ENCODE results near the gene AHCYL2.

Gene AHCYL2

GRCh38 chr7:129391546-129392171 lies 166.8 kb downstream of the AHCYL2 start:
- TF ChIP-seq CTCF (IDR thresholded peaks at IDR 0.05; ENCODE audit: low read length, missing control alignments): no peak
- DNase-seq (ENCODE audit: low read depth): no peak
- H3K4me3 ChIP-seq (replicated peaks; ENCODE audit: low read depth, low read length): no peak overlapping the region

GRCh38 chr7:129393255-129393654 lies 168.4 kb downstream of the AHCYL2 start:
- no peak for DNase-seq (ENCODE audit: low read depth)
- TF ChIP-seq CTCF (IDR thresholded peaks at IDR 0.05; ENCODE audit: low read length, missing control alignments): no peak
- no peak overlapping the region for H3K4me3 ChIP-seq (replicated peaks; ENCODE audit: low read depth, low read length)

GRCh38 chr7:129394101-129394500 lies 169.3 kb downstream of the AHCYL2 start:
- no peak overlapping the region for H3K4me3 ChIP-seq (replicated peaks; ENCODE audit: low read depth, low read length)
- no peak for TF ChIP-seq CTCF (IDR thresholded peaks at IDR 0.05; ENCODE audit: low read length, missing control alignments)
- DNase-seq (ENCODE audit: low read depth): no peak

GRCh38 chr7:129394982-129395914 lies 170.4 kb downstream of the AHCYL2 start:
- no peak for DNase-seq (ENCODE audit: low read depth)
- no peak overlapping the region for H3K4me3 ChIP-seq (replicated peaks; ENCODE audit: low read depth, low read length)
- no peak for TF ChIP-seq CTCF (IDR thresholded peaks at IDR 0.05; ENCODE audit: low read length, missing control alignments)

DNA sequence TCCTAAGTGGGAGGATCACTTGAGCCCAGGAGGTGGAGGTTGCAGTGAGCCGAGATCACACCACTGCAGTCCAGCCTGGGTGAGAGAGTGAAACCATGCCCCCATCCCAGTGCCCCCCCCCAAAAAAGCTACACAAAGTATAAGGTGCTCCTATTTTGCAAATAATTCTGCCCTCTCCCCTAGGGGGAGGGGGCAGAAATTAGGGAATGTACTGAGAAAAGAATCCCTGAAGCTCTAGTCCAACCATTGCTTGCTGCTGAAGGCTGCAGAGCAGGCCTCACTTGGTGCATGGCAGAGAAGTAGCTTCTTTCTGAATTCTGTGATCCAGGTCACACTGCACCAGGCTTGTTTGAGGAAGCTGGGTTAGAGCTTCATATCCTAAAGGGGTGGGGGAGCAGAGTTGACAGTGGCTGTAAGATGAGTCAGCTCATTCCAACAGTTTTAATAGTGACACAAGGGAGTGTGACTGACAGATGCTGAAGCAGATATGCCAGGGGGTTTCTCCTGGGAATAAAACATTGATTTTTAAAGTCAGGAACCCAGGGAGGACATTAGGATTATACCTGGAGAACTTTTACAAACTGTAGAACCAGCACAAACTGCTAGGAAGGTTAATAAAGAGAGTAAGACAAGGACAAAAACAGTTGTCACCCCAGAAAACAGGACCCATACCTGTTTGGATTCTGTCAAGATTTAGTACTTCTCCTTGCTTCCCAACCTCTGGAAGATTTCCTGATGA lies 176.6 kb downstream of the AHCYL2 start:
- no peak overlapping the region for H3K4me3 ChIP-seq (replicated peaks; ENCODE audit: low read depth, low read length)
- peak; percentile 4 for DNase-seq (ENCODE audit: low read depth)
- no peak for TF ChIP-seq CTCF (IDR thresholded peaks at IDR 0.05; ENCODE audit: low read length, missing control alignments)

DNA sequence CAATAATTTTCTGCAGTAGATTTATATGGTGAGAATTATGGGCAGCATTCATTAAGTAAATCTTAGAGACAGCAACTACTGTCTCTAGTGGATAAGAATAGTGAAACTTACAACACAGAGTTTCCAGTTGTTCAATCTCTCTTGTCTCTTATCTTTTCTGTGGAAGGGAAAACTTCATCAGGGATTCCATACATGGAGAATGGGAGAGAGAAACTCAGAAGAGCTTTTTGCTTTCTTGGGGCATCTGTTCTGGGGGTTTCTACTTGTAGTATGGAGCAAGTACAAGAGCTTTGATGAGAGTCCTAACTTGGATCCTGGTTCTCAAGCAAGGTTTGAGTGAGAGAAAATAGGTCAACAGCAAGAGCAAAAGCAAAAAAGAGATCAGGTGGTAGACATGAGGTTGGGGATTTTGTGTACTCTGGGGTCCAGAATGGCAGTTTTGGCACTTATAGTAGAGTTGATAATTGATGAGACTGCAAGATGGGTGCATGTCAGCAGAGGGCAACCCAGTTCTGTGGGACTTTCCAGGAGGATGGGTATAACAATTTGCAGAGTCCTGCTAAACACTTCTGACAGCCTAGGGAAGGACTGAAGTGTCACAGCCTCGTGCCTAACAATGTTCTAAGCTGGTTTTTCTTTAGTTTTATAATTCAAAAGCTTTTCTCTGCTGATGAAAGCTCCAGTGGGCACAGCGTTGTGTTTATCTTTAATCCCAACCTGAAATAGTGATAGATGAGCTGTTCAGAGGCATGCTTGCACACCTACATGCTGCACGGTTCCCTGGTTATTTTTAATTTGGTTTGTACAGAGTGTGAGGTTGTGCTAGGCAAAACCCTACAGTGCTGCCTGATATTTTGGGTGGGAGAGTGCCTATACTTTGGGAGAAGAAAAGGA lies 177.4 kb downstream of the AHCYL2 start:
- peak; percentile 8 for DNase-seq (ENCODE audit: low read depth)
- no peak overlapping the region for H3K4me3 ChIP-seq (replicated peaks; ENCODE audit: low read depth, low read length)
- peak; percentile 6 for TF ChIP-seq CTCF (IDR thresholded peaks at IDR 0.05; ENCODE audit: low read length, missing control alignments)

Data from fibroblast of pulmonary artery (primary cell).